NCI-H128 (cell line): Measurements from ENCODE around the gene ZSWIM8.

ENCODE experiments used
- DNase-seq: peaks from one replicate; lab custom pipeline; 2025; ENCODE audit not compliant: unreplicated experiment; lab: John Stamatoyannopoulos, UW

The ZSWIM8 gene

DNA sequence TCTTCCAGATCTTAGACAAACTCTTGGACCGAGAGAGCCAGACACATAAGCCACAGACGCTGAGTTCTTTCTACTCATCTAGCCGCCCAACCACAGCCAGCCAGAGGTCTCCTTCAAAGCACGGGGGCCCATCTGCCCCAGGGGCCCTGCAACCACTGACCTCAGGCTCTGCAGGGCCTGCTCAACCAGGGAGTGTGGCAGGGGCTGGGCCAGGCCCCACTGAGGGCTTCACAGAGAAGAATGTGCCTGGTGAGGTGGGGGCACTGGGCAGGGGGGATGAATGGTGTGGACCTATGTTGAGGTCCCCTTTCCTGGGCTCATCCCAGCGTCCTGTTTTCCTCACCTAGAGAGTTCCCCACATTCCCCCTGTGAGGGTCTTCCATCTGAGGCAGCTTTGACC, 11.4 kb downstream of the ZSWIM8 start:
- DNase-seq = no peak

GRCh38 chr10:73797324-73798025, 12.1 kb downstream of the ZSWIM8 start:
- DNase-seq = no peak

GRCh38 chr10:73798087-73798486, 12.7 kb downstream of the ZSWIM8 start:
- no peak for DNase-seq

DNA sequence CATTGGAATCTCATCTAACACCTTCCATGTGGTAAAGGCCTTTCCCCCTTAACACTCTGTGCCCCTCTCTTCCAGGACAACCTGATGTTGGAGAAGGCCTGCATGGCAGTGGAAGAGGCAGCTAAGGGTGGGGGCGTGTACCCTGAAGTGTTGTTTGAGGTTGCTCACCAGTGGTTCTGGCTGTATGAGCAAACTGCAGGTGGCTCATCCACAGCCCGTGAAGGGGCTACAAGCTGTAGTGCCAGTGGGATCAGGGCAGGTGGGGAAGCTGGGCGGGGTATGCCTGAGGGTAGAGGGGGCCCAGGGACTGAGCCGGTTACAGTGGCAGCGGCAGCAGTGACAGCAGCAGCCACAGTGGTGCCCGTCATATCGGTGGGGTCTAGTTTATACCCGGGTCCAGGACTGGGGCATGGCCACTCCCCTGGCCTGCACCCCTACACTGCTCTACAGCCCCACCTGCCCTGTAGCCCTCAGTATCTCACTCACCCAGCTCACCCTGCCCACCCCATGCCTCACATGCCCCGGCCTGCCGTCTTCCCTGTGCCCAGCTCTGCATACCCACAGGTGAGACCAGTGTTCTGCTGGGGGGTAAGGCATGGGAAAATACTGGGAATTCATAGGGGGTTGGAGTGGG, 13.6 kb downstream of the ZSWIM8 start:
- no peak for DNase-seq

DNA sequence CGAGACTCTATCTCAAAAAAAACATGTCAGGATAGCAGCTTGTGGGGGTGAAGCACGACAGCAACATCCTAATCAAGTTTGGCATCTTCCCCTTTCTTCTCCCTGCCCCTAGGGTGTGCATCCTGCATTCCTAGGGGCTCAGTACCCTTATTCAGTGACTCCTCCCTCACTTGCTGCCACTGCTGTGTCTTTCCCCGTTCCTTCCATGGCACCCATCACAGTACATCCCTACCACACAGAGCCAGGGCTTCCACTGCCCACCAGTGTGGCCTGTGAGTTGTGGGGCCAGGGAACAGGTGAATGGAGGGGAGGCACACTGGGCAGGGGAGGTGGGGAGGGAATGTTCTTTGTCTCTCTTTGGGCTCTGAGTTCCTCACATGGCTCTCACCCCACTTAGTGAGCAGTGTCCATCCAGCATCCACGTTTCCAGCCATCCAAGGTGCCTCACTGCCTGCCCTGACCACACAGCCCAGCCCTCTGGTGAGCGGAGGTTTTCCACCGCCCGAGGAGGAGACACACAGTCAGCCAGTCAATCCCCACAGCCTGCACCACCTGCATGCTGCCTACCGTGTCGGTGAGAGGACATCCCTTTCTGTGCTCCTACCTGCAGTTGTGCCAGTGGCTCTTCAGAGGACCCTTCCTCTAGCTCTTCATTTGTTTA, 14.6 kb downstream of the ZSWIM8 start:
- DNase-seq = no peak

DNA sequence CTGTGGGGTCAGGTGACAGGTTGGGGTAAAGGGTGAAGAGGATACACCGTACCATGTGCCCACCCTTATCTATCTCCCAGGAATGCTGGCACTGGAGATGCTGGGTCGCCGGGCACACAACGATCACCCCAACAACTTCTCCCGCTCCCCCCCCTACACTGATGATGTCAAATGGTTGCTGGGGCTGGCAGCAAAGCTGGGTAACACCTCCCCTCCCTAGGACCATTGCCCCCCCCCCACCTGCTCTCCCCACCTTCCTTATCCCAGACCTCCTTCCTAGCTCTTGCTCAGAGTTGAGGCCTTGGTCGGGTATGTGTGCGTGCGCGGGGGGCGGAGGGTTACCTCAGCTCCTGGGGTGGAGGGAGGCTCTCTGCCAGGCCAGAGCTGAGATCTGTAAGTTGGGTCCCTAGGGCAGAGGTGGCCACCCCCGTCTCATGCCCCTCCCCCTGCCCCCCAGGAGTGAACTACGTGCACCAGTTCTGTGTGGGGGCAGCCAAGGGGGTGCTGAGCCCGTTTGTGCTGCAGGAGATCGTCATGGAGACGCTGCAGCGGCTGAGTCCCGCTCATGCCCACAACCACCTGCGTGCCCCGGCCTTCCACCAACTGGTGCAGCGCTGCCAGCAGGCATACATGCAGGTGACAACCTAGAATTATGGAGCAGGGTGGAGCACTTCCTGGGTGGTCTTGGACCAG, 15.3 kb downstream of the ZSWIM8 start:
- no peak for DNase-seq

GRCh38 chr10:73801253-73801590, 15.8 kb downstream of the ZSWIM8 start:
- DNase-seq = no peak

DNA sequence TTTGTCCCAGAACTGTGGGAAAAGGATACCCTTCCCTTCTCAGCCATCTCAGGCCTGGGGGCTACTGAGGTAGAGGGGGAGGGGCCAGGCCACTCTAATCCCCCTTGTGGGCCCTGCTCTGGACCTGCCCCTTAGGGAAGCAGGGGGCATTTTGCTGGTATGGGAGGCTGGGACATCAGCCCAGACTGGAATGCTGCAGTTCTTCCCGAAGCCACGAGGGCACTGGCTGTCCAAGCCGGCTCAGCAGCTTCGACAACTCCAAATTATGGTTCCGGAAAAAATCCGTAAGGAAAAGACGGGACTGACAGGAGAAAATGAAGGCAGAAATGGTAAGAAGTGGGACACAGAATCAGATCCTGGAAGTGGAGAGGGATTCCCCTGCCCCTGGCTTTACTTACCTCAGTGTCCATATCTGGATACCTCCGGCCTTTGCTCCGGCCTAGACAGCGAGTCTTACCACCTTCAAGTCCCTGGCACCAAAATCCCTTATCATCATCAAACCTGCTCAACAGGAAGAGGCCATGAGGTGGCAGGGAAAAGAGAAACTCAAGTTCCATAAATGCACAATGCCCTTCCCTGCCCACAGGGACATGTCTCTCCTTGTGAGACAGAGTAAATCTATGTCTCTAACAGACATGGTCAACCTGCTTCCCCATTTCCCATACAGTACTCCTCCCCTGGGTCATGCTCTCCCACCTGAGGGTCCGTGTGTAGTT, 17.0 kb downstream of the ZSWIM8 start:
- DNase-seq = no peak

GRCh38 chr10:73803680-73804286, 18.4 kb downstream of the ZSWIM8 start:
- no peak for DNase-seq

DNA sequence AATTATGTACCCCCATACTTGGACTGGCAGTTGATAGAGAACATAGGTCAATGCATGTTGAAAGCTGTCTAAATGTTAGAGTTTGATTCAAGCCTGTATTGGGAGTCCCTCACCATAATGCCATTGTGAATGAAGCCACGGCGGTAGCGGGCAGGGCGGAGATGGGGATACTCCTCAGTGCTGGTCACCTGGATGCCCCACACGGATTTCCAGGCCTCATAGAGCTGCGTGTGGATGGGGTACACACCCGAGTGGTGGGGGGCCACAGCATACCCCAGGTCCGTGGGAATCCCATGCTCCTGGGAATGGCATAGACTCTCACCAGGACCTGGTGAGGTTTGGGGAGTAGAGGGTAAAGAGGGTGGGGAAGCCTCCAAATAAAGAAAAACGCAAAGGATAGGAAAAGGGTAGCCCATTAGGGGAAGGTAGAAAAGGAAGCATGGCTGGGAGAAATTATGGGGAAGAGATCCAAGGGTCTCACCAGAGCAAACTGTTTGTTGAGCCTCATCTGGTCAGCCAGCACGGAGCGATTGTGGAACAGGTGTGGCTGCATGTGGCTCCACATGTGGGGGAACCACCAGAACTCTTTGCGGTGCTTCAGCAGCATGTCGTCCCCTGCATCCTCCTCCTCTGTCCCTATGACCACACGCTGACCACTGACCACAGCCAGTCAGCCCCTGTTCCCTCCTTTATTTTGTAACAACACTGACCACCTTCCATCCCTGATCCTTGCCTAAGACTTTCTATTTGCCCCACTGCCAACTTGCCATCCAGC, 21.0 kb downstream of the ZSWIM8 start:
- DNase-seq = no peak

- no peak for DNase-seq
Observed at GRCh38 chr10:73807471-73807870, 22.1 kb downstream of the ZSWIM8 start.

GRCh38 chr10:73808021-73808815, 22.8 kb downstream of the ZSWIM8 start:
- DNase-seq = no peak

DNA sequence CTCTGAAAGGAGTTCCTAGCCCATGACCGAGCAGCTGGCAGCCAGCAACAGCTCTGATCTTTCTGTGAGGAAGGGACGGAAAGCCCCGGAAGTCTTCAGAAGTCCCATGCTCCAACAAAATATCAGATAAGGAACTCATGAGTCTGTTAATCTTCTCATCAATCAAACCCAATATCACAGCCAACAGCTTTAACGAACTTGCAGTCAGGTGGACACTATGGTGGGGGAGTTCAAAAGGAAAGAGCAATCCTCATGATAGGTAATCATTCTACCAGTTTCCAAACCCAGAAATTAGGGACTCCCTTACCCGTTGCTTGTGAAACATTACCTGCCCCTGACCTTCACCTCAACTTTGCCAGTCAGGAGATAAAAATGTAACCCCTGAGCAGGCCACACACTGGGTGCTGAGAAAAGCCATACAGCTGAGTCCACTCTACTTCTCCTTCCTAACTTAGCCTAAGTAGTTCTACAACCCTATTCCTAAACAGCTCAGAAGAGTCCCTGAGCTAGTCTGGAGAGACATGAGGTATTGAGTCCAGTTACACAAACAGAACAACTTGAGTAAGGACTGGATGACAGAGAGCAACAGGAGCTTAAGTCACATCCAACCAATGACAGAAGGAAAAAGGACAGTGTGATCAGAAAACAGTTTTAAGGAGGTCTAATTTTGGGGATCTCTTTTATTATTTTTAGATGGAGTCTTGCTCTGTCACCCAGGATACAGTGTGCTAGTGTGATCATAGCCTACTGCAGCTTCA, 23.8 kb downstream of the ZSWIM8 start:
- no peak for DNase-seq

GRCh38 chr10:73810358-73810734, 24.9 kb downstream of the ZSWIM8 start:
- no peak for DNase-seq

DNA sequence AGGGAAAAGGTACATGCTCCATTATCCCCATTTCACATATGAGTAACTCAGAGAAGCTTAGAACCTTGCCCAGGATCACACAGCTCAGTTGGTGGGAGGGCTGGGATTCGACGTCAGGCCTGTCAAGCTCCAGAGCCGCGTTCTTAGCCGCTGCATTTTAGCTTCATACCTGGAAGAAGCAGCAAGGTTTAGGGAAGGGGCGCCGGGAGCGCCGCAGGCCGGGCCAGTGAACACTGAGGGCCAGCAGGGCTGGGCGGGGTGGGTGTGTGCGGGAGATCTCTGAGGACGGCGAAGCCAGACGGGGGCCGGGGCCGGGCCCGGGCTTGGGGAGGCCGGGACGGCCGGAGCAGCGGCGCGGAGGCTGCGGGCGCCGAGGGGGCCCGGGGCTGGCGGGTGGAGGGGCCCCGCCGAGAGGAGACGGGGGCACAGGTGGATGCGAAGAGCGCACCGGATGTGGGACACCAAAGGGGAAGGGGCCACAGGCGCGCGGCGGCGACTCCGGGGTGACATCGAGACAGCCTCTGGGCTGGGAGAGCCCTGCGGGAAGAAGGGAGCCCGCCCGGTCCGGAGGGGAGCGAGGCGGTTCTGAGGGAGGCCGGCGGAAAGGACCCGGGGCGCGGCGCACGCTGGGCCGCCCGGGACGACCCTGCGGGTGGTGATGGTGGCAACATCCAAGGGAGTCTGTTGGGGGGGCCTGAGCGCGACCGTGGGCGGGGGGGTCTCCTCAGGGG, 25.5 kb downstream of the ZSWIM8 start:
- no peak for DNase-seq

- DNase-seq = no peak
Observed at GRCh38 chr10:73812657-73813056, 27.3 kb downstream of the ZSWIM8 start.

DNA sequence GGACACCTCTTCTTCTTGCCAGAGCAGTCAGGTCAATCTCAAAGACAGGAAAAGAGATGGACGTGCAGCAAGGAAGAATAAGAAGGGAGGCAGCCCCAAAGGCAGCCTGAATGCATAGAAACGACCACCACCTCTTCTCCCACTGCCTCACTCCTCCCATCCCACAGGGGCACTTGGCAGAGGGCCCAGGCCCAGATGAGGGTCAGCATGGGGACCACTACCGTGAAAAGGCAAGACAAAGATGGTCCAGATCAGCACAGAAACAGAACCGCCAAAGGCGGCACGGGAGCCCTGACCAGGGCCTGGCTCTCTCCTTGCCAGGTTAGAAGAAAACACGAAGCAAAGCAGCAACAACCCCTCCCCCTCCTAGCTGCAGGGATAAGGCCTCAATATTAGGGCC, 27.9 kb downstream of the ZSWIM8 start:
- no peak for DNase-seq
